ENCODE results near the gene CTBP1. TPM values are rescaled to one million over a fixed set of nuclear protein-coding genes. Genes with fewer than 3 reads are reported as not detected.

CTBP1 gene
- total RNA-seq, 1 donor from 2014 or later, result 112 TPM

- H3K4me1 ChIP-seq, result peaks cover 56% of the 10 kb centered on the region
- H3K27me3 ChIP-seq (ENCODE audit: low read depth), result peaks cover 47% of the 10 kb centered on the region
- TF ChIP-seq, protein P1, sequence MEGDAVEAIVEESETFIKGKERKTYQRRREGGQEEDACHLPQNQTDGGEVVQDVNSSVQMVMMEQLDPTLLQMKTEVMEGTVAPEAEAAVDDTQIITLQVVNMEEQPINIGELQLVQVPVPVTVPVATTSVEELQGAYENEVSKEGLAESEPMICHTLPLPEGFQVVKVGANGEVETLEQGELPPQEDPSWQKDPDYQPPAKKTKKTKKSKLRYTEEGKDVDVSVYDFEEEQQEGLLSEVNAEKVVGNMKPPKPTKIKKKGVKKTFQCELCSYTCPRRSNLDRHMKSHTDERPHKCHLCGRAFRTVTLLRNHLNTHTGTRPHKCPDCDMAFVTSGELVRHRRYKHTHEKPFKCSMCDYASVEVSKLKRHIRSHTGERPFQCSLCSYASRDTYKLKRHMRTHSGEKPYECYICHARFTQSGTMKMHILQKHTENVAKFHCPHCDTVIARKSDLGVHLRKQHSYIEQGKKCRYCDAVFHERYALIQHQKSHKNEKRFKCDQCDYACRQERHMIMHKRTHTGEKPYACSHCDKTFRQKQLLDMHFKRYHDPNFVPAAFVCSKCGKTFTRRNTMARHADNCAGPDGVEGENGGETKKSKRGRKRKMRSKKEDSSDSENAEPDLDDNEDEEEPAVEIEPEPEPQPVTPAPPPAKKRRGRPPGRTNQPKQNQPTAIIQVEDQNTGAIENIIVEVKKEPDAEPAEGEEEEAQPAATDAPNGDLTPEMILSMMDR (IDR thresholded peaks at IDR 0.05; ENCODE audit: borderline replicate concordance), result no peak
- H3K36me3 ChIP-seq, result no peaks in the 10 kb centered on the region
- peak overlapping the region; percentile 65 for H3K4me3 ChIP-seq
- intact Hi-C loops (cut with micrococcal nuclease), result no loop called here
- DNase-seq, result no peak
- H3K9me3 ChIP-seq (replicated peaks), result no peaks in the 10 kb centered on the region
- no peak overlapping the region for H3K27ac ChIP-seq (replicated peaks)
Measured at GRCh38 chr4:1170156-1170975, 78.6 kb downstream of the CTBP1 start.

DNA sequence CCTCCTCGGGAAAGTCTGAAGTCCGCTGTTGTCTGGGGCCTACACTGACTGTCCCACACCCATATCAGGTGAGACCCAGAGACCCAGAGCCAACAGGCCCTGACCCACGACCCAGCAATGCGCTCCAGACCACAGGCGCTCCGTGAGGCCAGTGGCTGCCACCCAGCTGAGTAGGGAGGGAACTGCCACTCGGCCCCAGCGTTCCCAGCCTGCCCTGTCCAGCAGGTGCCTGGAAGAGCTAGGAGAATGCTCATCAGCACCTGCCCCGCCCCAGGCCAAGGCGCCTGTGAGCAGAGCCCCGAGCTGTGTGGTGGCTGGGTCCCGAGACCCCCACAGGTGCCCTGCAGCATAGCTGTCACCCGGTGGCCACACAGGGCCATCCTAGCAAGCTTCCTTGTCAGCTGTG, 79.2 kb downstream of the CTBP1 start:
- Histone ChIP-seq H3K9me3 (replicated peaks) (no peaks in the 10 kb centered on the region), H3K27ac (replicated peaks) (no peak overlapping the region), H3K4me3 (no peak overlapping the region), H3K36me3 (no peaks in the 10 kb centered on the region), H3K4me1 (peaks cover 56% of the 10 kb centered on the region), H3K27me3 (ENCODE audit: low read depth) (peaks cover 47% of the 10 kb centered on the region)
- no peak for DNase-seq
- intact Hi-C loops (cut with micrococcal nuclease), result loop anchor here (10.0 kb wide), 1 partner anchor 95 kb away; no protein-coding TSS in a partner anchor
- TF ChIP-seq, protein P1 (IDR thresholded peaks at IDR 0.05; ENCODE audit: borderline replicate concordance), result no peak

- TF ChIP-seq, protein P1 (IDR thresholded peaks at IDR 0.05; ENCODE audit: borderline replicate concordance), result no peak
- Histone ChIP-seq H3K4me1 (peaks cover 55% of the 10 kb centered on the region), H3K27me3 (ENCODE audit: low read depth) (peaks cover 47% of the 10 kb centered on the region), H3K4me3 (no peak overlapping the region), H3K27ac (replicated peaks) (no peak overlapping the region), H3K36me3 (no peaks in the 10 kb centered on the region), H3K9me3 (replicated peaks) (no peaks in the 10 kb centered on the region)
- DNase-seq, result no peak
- intact Hi-C loops (cut with micrococcal nuclease), result loop anchor here (10.0 kb wide), 1 partner anchor 96 kb away; no protein-coding TSS in a partner anchor
Measured at GRCh38 chr4:1169171-1169671, 79.7 kb downstream of the CTBP1 start.

GRCh38 chr4:1168191-1169101, 80.5 kb downstream of the CTBP1 start:
- TF ChIP-seq, protein P1 (IDR thresholded peaks at IDR 0.05; ENCODE audit: borderline replicate concordance), result no peak
- intact Hi-C loops (cut with micrococcal nuclease), result loop anchor here (10.0 kb wide), 1 partner anchor 96 kb away; no protein-coding TSS in a partner anchor
- H3K27ac ChIP-seq (replicated peaks), result no peak overlapping the region
- H3K4me3 ChIP-seq, result no peak overlapping the region
- no peak for DNase-seq
- no peaks in the 10 kb centered on the region for H3K9me3 ChIP-seq (replicated peaks)
- no peaks in the 10 kb centered on the region for H3K36me3 ChIP-seq
- H3K27me3 ChIP-seq (ENCODE audit: low read depth), result peaks cover 43% of the 10 kb centered on the region
- H3K4me1 ChIP-seq, result peaks cover 47% of the 10 kb centered on the region

All from left ventricle myocardium inferior (tissue), 1 donor.